ENCODE measurements around the gene C17orf67.

GRCh38 chr17:56786989-56787482 lies 46.7 kb downstream of the C17orf67 start:
- TF ChIP-seq EZH2 (IDR thresholded peaks at IDR 0.05; ENCODE audit: borderline replicate concordance, insufficient read depth, low read length, poor library complexity, severe bottlenecking) (no peak), REST (IDR thresholded peaks at IDR 0.05; ENCODE audit: borderline replicate concordance) (no peak), CTCF (IDR thresholded peaks at IDR 0.05; ENCODE audit: poor library complexity, severe bottlenecking) (no peak), POLR2AphosphoS5 (IDR thresholded peaks at IDR 0.05) (no peak)

Measured in neural cell (in vitro differentiated cells).